ENCODE measurements around the gene AIFM2. TPM values are rescaled to one million over a fixed set of nuclear protein-coding genes. Genes with fewer than 3 reads are reported as not detected.
"Not testable (repeated sequence)": the region's sequence is repeated elsewhere in the genome, so short reads cannot be mapped to it uniquely, and the experiment has no call there.

Gene AIFM2
- total and polyA plus RNA-seq, 4 donors, result 3.6 to 19.1 (median 15.5) TPM

DNA sequence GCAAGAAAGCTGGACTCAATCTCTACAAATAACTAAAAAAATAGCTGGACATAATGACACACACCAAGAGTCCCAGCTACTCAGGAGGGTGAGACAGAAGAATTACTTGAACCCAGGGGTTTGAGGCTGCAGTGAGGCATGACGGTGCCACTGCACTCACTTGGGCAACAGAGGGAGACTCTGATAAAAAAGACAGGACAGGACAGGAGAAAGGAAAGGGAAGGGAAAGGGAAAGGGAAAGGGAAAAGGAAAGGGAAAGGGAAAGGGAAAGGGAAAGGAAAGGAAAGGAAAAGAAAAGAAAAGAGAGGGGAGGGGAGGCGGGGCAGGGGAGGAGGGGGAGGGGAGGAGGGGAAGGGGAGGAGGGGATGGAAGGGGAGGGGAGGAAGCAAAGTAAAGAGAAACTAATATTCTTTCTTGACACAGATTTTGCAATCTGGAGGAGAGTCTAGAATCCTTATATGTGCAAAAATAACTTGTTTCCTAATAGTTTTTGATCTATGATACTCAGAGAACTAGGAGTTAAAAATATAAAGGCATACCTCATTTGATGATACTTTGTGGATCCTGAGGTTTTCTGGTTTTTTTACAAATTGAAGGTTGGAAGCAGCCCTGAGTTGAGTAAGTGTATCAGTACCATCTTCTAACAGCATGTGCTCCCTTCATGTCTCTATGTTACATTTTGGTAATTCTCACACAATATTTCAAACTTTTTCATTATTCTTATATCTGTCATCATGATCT, 29.7 kb upstream of the AIFM2 start:
- peaks cover 0 to 14% (median 11%) of the 10 kb centered on the region in 4 donors for H3K36me3 ChIP-seq (ENCODE audit: control insufficient read depth in 4 of 4, insufficient read depth in 4 of 4, low read length in 4 of 4)
- ATAC-seq (ENCODE audit: insufficient read depth, low FRiP score) (no peak), DNase-seq (no peak)
- 83 to 87% methylated on average over 1 of the region's 2 CpGs for WGBS, 2 donors
- peaks cover 0 to 16% (median 3%) of the 10 kb centered on the region in 5 donors for H3K4me1 ChIP-seq (ENCODE audit: control insufficient read depth in 5 of 5, insufficient read depth in 5 of 5, low read length in 5 of 5)
- H3K27me3 ChIP-seq (ENCODE audit: control insufficient read depth in 3 of 3, insufficient read depth in 3 of 3, low read length in 2 of 3), result no peaks in the 10 kb centered on the region
- peak overlapping the region in 1 of 2 donors; percentile 26 for H3K27ac ChIP-seq (ENCODE audit: low read depth in 1 of 2, low read length in 1 of 2)
- H3K9ac ChIP-seq (ENCODE audit: insufficient read depth in 1 of 2, low read length in 2 of 2), result no peak overlapping the region
- TF ChIP-seq, protein P1, sequence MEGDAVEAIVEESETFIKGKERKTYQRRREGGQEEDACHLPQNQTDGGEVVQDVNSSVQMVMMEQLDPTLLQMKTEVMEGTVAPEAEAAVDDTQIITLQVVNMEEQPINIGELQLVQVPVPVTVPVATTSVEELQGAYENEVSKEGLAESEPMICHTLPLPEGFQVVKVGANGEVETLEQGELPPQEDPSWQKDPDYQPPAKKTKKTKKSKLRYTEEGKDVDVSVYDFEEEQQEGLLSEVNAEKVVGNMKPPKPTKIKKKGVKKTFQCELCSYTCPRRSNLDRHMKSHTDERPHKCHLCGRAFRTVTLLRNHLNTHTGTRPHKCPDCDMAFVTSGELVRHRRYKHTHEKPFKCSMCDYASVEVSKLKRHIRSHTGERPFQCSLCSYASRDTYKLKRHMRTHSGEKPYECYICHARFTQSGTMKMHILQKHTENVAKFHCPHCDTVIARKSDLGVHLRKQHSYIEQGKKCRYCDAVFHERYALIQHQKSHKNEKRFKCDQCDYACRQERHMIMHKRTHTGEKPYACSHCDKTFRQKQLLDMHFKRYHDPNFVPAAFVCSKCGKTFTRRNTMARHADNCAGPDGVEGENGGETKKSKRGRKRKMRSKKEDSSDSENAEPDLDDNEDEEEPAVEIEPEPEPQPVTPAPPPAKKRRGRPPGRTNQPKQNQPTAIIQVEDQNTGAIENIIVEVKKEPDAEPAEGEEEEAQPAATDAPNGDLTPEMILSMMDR (IDR thresholded peaks at IDR 0.05; ENCODE audit: control extremely low read depth, extremely low read depth), result no peak
- no peaks in the 10 kb centered on the region for H3K9me3 ChIP-seq (ENCODE audit: control insufficient read depth in 4 of 4, insufficient read depth in 3 of 4, low read length in 3 of 4)
- no peak overlapping the region for H3K4me3 ChIP-seq

DNA sequence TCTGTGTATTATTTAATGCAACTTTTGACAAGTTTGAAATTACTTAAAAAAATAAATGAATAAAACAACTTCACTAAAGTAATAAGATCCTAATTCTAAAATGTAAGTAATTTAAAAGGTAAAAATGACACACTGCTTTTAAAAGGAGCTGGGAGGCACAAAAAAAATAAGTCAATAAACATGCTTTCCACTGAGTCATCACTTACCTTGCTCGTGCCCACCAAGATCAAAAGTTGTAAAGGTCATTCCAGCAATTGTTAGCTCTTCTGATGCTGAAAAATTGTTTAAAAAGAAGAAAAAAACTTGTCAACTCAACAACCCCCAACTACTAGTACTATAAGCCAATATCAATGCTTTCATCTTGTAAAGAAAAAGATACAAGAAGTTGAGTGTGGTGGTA, 28.2 kb upstream of the AIFM2 start:
- Histone ChIP-seq H3K9ac (ENCODE audit: insufficient read depth in 1 of 2, low read length in 2 of 2) (no peak overlapping the region), H3K4me1 (ENCODE audit: control insufficient read depth in 5 of 5, insufficient read depth in 5 of 5, low read length in 5 of 5) (peaks cover 0 to 16% (median 3%) of the 10 kb centered on the region in 5 donors), H3K27ac (ENCODE audit: low read depth in 1 of 2, low read length in 1 of 2) (no peak overlapping the region), H3K4me3 (no peak overlapping the region), H3K36me3 (ENCODE audit: control insufficient read depth in 4 of 4, insufficient read depth in 4 of 4, low read length in 4 of 4) (peaks cover 7 to 19% (median 16%) of the 10 kb centered on the region in 4 donors), H3K9me3 (ENCODE audit: control insufficient read depth in 4 of 4, insufficient read depth in 3 of 4, low read length in 3 of 4) (no peaks in the 10 kb centered on the region), H3K27me3 (ENCODE audit: control insufficient read depth in 3 of 3, insufficient read depth in 3 of 3, low read length in 2 of 3) (no peaks in the 10 kb centered on the region)
- TF ChIP-seq, protein P1 (IDR thresholded peaks at IDR 0.05; ENCODE audit: control extremely low read depth, extremely low read depth), result no peak
- ATAC-seq (ENCODE audit: insufficient read depth, low FRiP score), result no peak
- DNase-seq, result no peak
- WGBS, 2 donors, result 69 to 84% methylated on average over 1 of the region's 1 CpG

DNA sequence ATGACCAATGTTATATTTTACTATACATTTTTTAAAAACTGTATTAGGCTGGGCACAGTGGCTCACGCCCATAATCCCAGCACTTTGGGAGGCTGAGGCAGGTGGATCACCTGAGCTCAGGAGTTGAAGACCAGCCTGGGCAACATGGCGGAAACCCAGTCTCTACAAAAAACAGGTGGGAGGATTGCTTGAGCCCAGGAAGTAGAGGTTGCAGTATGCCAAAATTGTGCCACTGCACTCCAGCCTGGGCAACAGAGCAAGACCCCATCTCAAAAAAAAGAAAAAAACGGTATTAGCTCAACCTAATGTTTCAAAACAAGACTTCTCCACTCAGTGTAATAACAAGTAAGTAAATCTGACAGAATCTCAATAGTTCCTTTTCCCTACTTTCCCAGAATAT, 26.7 kb upstream of the AIFM2 start:
- not testable (repeated sequence) for H3K27ac ChIP-seq (ENCODE audit: low read depth in 1 of 2, low read length in 1 of 2); DNase-seq; H3K4me3 ChIP-seq; H3K27me3 ChIP-seq (ENCODE audit: control insufficient read depth in 3 of 3, insufficient read depth in 3 of 3, low read length in 2 of 3); H3K9ac ChIP-seq (ENCODE audit: insufficient read depth in 1 of 2, low read length in 2 of 2); ATAC-seq (ENCODE audit: insufficient read depth, low FRiP score); H3K9me3 ChIP-seq (ENCODE audit: control insufficient read depth in 4 of 4, insufficient read depth in 3 of 4, low read length in 3 of 4)
- Histone ChIP-seq H3K36me3 (ENCODE audit: control insufficient read depth in 4 of 4, insufficient read depth in 4 of 4, low read length in 4 of 4) (peaks cover 8 to 27% (median 22%) of the 10 kb centered on the region in 4 donors), H3K4me1 (ENCODE audit: control insufficient read depth in 5 of 5, insufficient read depth in 5 of 5, low read length in 5 of 5) (peaks cover 0 to 15% (median 3%) of the 10 kb centered on the region in 5 donors)
- 60 to 97% methylated on average over 3 of the region's 3 CpGs for WGBS, 2 donors

DNA sequence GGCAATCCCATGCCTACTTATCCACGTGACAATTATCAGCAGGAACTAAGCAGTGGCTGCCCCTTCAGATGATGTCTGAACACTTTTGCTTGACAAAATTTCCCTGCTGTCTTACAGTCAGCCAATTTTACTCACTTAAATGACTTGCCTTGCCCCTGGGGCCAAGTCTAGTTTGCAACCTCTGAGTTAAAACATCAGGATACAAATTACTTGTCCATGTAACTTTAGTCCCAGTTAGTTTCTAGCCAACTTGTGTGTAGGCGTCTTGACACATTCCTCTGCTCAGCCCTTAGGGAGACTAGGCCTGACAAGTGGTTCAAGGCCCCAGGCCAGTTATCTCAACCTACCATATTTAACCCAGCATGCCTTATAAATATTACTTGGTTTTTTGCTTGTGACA, 25.5 kb upstream of the AIFM2 start:
- no peak overlapping the region for H3K9ac ChIP-seq (ENCODE audit: insufficient read depth in 1 of 2, low read length in 2 of 2)
- 70 to 88% methylated on average over 2 of the region's 2 CpGs for WGBS, 2 donors

More for the DNA sequence above, 25.5 kb upstream of the AIFM2 start:
- TF ChIP-seq, protein P1 (IDR thresholded peaks at IDR 0.05; ENCODE audit: control extremely low read depth, extremely low read depth), result no peak
- Histone ChIP-seq H3K27ac (ENCODE audit: low read depth in 1 of 2, low read length in 1 of 2) (no peak overlapping the region), H3K36me3 (ENCODE audit: control insufficient read depth in 4 of 4, insufficient read depth in 4 of 4, low read length in 4 of 4) (peaks cover 8 to 35% (median 26%) of the 10 kb centered on the region in 4 donors), H3K27me3 (ENCODE audit: control insufficient read depth in 3 of 3, insufficient read depth in 3 of 3, low read length in 2 of 3) (no peaks in the 10 kb centered on the region), H3K4me3 (no peak overlapping the region), H3K4me1 (ENCODE audit: control insufficient read depth in 5 of 5, insufficient read depth in 5 of 5, low read length in 5 of 5) (peaks cover 0 to 5% (median 3%) of the 10 kb centered on the region in 5 donors), H3K9me3 (ENCODE audit: control insufficient read depth in 4 of 4, insufficient read depth in 3 of 4, low read length in 3 of 4) (no peaks in the 10 kb centered on the region)
- ATAC-seq (ENCODE audit: insufficient read depth, low FRiP score) (no peak), DNase-seq (no peak)

Data from lung (tissue), 12 donors.